K562 (cell line): ENCODE results near the gene GOLGA2. TPM values are rescaled to one million over a fixed set of nuclear protein-coding genes. Genes with fewer than 3 reads are reported as not detected.

ENCODE experiments used
- CEBPG ChIP-seq, 3 experiments: fragments of 200-800 bp in 1 of 3; sonication (Bioruptor generic) in 1 of 3; sonication (generic) in 1 of 3; formaldehyde crosslinking in 1 of 3; IDR thresholded peaks in 2 of 3; conservative IDR thresholded peaks in 1 of 3; 2 replicates each; pipeline versions ENCODE4 v1.6.1 to v1.8.0; 2016 to 2022; ENCODE audit warnings: missing compliant biosample characterization in 2 of 3, missing genetic modification characterization in 2 of 3, mild to moderate bottlenecking in 1 of 3, missing genetic modification reagents in 1 of 3
- CREB1 ChIP-seq, 2 experiments: sonication (generic) in 1 of 2; formaldehyde crosslinking in 1 of 2; IDR thresholded peaks; 2 replicates each; pipeline versions ENCODE4 v1.6.1 to v1.8.0; 2012 to 2022; ENCODE audit warnings: inconsistent platforms in 1 of 2, mild to moderate bottlenecking in 1 of 2, missing genetic modification reagents in 1 of 2, moderate library complexity in 1 of 2
- CUX1 ChIP-seq: fragments of 200-800 bp; sonication (Bioruptor generic); IDR thresholded peaks from 2 replicates; pipeline ENCODE4 v1.6.1; 2016; ENCODE audit warnings: missing genetic modification characterization, missing compliant biosample characterization
- E2F3 ChIP-seq: fragments of 250-450 bp; sonication (Bioruptor Pico); IDR thresholded peaks from 2 replicates; pipeline ENCODE4 v1.4.0; 2020; ENCODE audit warnings: mild to moderate bottlenecking
- GABPB2 ChIP-seq: fragments of 250-450 bp; sonication (Bioruptor Pico); conservative IDR thresholded peaks from 2 replicates; pipeline ENCODE4 v1.5.1; 2021; ENCODE audit warnings: mild to moderate bottlenecking
- GTF2B ChIP-seq: IDR thresholded peaks from 2 replicates; pipeline ENCODE4 v1.6.1; 2011; ENCODE audit not compliant: insufficient read length; ENCODE audit errors: extremely low read depth
- RBFOX2 ChIP-seq: fragments of 200-400 bp; formaldehyde crosslinking; IDR thresholded peaks from 2 replicates; pipeline ENCODE4 v1.6.1; 2017; ENCODE audit warnings: low read depth, mild to moderate bottlenecking, low read length, moderate library complexity
- SIX5 ChIP-seq, 2 experiments: IDR thresholded peaks; 2 replicates each; pipeline ENCODE4 v1.6.1; 2011; ENCODE audit warnings: low read length in 2 of 2, borderline replicate concordance in 1 of 2, low read depth in 1 of 2, mild to moderate bottlenecking in 1 of 2, moderate library complexity in 1 of 2; ENCODE audit not compliant: insufficient read depth in 1 of 2
- THAP7 ChIP-seq: fragments of 250-450 bp; sonication (Bioruptor Pico); IDR thresholded peaks from 2 replicates; pipeline ENCODE4 v1.5.0; 2021
- ZBTB49 ChIP-seq: sonication (generic); formaldehyde crosslinking; IDR thresholded peaks from 2 replicates; pipeline ENCODE4 v1.8.0; 2022; ENCODE audit warnings: missing genetic modification reagents, mild to moderate bottlenecking, borderline replicate concordance
- ZNF134 ChIP-seq: fragments of 250-450 bp; sonication (Bioruptor Pico); conservative IDR thresholded peaks from 2 replicates; pipeline ENCODE4 v1.4.0; 2020
- ZNF395 ChIP-seq: fragments of 200-800 bp; sonication (Bioruptor generic); IDR thresholded peaks from 2 replicates; pipeline ENCODE4 v1.6.1; 2017; ENCODE audit warnings: missing genetic modification characterization, missing compliant biosample characterization
- polyA plus RNA-seq, 8 experiments: library from polyadenylated mRNA; depleted of rRNA in 4 of 8; stranded (reverse) in 5 of 8; unstranded in 3 of 8; fragments of >200 nt; fragmentation: Nextera tagmentation in 2 of 8; fragmentation: Illumina TruSeq in 1 of 8; extraction: Ambion mirVana in 2 of 8; extraction: Trizol in 1 of 8; gene quantifications; 2 replicates each; pipeline versions ENCODE4 v1.2.1 to v1.2.3, GENCODE V29; 2011 to 2014; ENCODE audit warnings: inconsistent platforms in 1 of 8, missing spikeins in 1 of 8
- total RNA-seq, 7 experiments: library from RNA; depleted of rRNA in 6 of 7; stranded (reverse); fragments of >200 nt in 6 of 7; fragmentation: Illumina TruSeq in 2 of 7; extraction: Trizol in 2 of 7; gene quantifications; 2 replicates each; pipeline versions ENCODE4 v1.2.1 to v1.2.3, GENCODE V29; 2011 to 2021; ENCODE audit warnings: low replicate concordance in 1 of 7

GOLGA2 gene
- total and polyA plus RNA-seq, 9 of the 15 experiments (the other 6 are each of a cell fraction or from before 2014, with no cell fraction given): 15.7 to 138 (median 76.0) TPM

GRCh38 chr9:128218518-128219389 lies 57.1 kb downstream of the GOLGA2 start (continued):
- TF ChIP-seq ZNF134 (CRISPR knock-in tag) (no peak), RBFOX2 (no peak), CREB1 (IDR thresholded peaks at IDR 0.05) (peak; percentile 83), CREB1 (CRISPR knock-in tag; IDR thresholded peaks at IDR 0.05) (no peak), GTF2B (no peak), ZNF395 (no peak), CEBPG (CRISPR knock-in tag; IDR thresholded peaks at IDR 0.05) (no peak), CEBPG (tag; conservative IDR thresholded peaks at IDR 0.05 in 1 of 2, IDR thresholded peaks at IDR 0.05 in 1 of 2) (no peak), GABPB2 (no peak; the same call in 1 of the 2 replicates), THAP7 (CRISPR knock-in tag) (no peak), SIX5 (IDR thresholded peaks at IDR 0.05; ENCODE audit: borderline replicate concordance in 1 of 2, insufficient read depth in 1 of 2, low read depth in 1 of 2, low read length in 2 of 2) (no peak), CUX1 (CRISPR knock-in tag) (no peak), ZBTB49 (CRISPR knock-in tag) (no peak), E2F3 (CRISPR knock-in tag) (peak; percentile 74)
